ENCODE results near the gene C16orf74. TPM values are rescaled to one million over a fixed set of nuclear protein-coding genes. Genes with fewer than 3 reads are reported as not detected.
A peak's percentile ranks its signal among the peaks of the same experiment; 100 is the strongest.

Gene C16orf74
- total and polyA plus RNA-seq, 8 donors: 1.3 to 17.5 (median 11.9) TPM

GRCh38 chr16:85720302-85720637 lies 30.6 kb downstream of the C16orf74 start:
- H3K27ac ChIP-seq: no peak overlapping the region
- peaks cover 0 to 9% of the 10 kb centered on the region in 2 donors for H3K4me1 ChIP-seq
- H3K9me3 ChIP-seq: no peaks in the 10 kb centered on the region
- peaks cover 0 to 2% of the 10 kb centered on the region in 2 donors for H3K27me3 ChIP-seq
- ATAC-seq (peak; percentile 35), DNase-seq (no peak)
- intact Hi-C loops (cut with DNase I): no loop called here
- H3K36me3 ChIP-seq: no peaks in the 10 kb centered on the region
- no peak for TF ChIP-seq CTCF (IDR thresholded peaks at IDR 0.05)
- H3K4me3 ChIP-seq: no peak overlapping the region

GRCh38 chr16:85719605-85720301 lies 31.1 kb downstream of the C16orf74 start:
- no peaks in the 10 kb centered on the region for H3K36me3 ChIP-seq
- no peak for DNase-seq
- peaks cover 0 to 4% of the 10 kb centered on the region in 2 donors for H3K27me3 ChIP-seq
- no peak overlapping the region for H3K27ac ChIP-seq
- peaks cover 0 to 10% of the 10 kb centered on the region in 2 donors for H3K4me1 ChIP-seq
- H3K4me3 ChIP-seq: no peak overlapping the region
- no peaks in the 10 kb centered on the region for H3K9me3 ChIP-seq
- intact Hi-C loops (cut with DNase I): no loop called here
- ATAC-seq: no peak
- TF ChIP-seq CTCF (IDR thresholded peaks at IDR 0.05): no peak

- Histone ChIP-seq H3K9me3 (no peaks in the 10 kb centered on the region), H3K27ac (no peak overlapping the region), H3K4me1 (peaks cover 0 to 10% of the 10 kb centered on the region in 2 donors), H3K27me3 (peaks cover 0 to 4% of the 10 kb centered on the region in 2 donors), H3K4me3 (no peak overlapping the region), H3K36me3 (no peaks in the 10 kb centered on the region)
- ATAC-seq (peak; percentile 29), DNase-seq (no peak)
- peak in 1 of 2 donors; percentile 24 for TF ChIP-seq CTCF (IDR thresholded peaks at IDR 0.05)
- intact Hi-C loops (cut with DNase I): no loop called here
These were observed 32.2 kb downstream of the C16orf74 start for GRCh38 chr16:85718682-85719081.

- Histone ChIP-seq H3K27me3 (peaks cover 0 to 4% of the 10 kb centered on the region in 2 donors), H3K4me3 (no peak overlapping the region), H3K4me1 (peaks cover 0 to 10% of the 10 kb centered on the region in 2 donors), H3K36me3 (no peaks in the 10 kb centered on the region), H3K9me3 (no peaks in the 10 kb centered on the region), H3K27ac (no peak overlapping the region)
- DNase-seq (no peak), ATAC-seq (no peak)
- intact Hi-C loops (cut with DNase I): no loop called here
- peak in 1 of 2 donors; percentile 9 for TF ChIP-seq CTCF (IDR thresholded peaks at IDR 0.05)
These were observed 32.8 kb downstream of the C16orf74 start for GRCh38 chr16:85718153-85718477.

GRCh38 chr16:85717393-85718152 lies 33.3 kb downstream of the C16orf74 start:
- TF ChIP-seq CTCF (IDR thresholded peaks at IDR 0.05): peak; percentile 54 to 61
- peak; percentile 85 for ATAC-seq
- peak in 3 of 4 donors; percentile 57 to 88 (median 71) for DNase-seq
- peaks cover 0 to 10% of the 10 kb centered on the region in 2 donors for H3K4me1 ChIP-seq
- peaks cover 0 to 4% of the 10 kb centered on the region in 2 donors for H3K27me3 ChIP-seq
- no peaks in the 10 kb centered on the region for H3K36me3 ChIP-seq
- H3K4me3 ChIP-seq: no peak overlapping the region
- intact Hi-C loops (cut with DNase I): no loop called here
- H3K27ac ChIP-seq: no peak overlapping the region
- H3K9me3 ChIP-seq: no peaks in the 10 kb centered on the region
